ENCODE data around the gene MBNL3.

- no peak for TF ChIP-seq EP300 (IDR thresholded peaks at IDR 0.05)
- no peak for TF ChIP-seq CTCF (IDR thresholded peaks at IDR 0.05)
- TF ChIP-seq POLR2A (IDR thresholded peaks at IDR 0.05): no peak
- no peak for TF ChIP-seq POLR2AphosphoS5 (IDR thresholded peaks at IDR 0.05)
These were observed 12.8 kb upstream of the MBNL3 start for GRCh38 chrX:132501606-132502005.

All from sigmoid colon (tissue), 4 donors.